ENCODE measurements around the gene DSE.

- no peak for TF ChIP-seq GATA3 (IDR thresholded peaks at IDR 0.05; ENCODE audit: low read depth, low read length)
- no peak for TF ChIP-seq GATA2 (IDR thresholded peaks at IDR 0.05; ENCODE audit: low read depth, low read length)
Observed at GRCh38 chr6:116444092-116444491, 73.3 kb downstream of the DSE start.

All from SH-SY5Y (cell line).